GM23338 (cell line): ENCODE measurements around the gene WTIP. TPM values are rescaled to one million over a fixed set of nuclear protein-coding genes. Genes with fewer than 3 reads are reported as not detected.

Experiments used
- ATAC-seq: fragments of 200-7000 bp; cut with Tn5 transposase; 3 replicates; pipeline ENCODE4 v1.9.1; 2020
- DNase-seq: peaks from one replicate; pipeline ENCODE4 v3.0.0-alpha.2; 2015; ENCODE audit warnings: low spot score
- H2AFZ ChIP-seq: fragments of 200-600 bp; sonication (generic); 2 replicates; pipeline ENCODE4 v1.8.0; 2016; ENCODE audit warnings: antibody characterized with exemption, mild to moderate bottlenecking, moderate library complexity
- H3F3A ChIP-seq: fragments of 200-600 bp; sonication (generic); replicated peaks from 2 replicates; pipeline ENCODE4 v1.8.0; 2017; ENCODE audit warnings: antibody characterized with exemption, mixed run types, low read depth
- H3K27ac ChIP-seq: fragments of 200-600 bp; sonication (generic); 2 replicates; pipeline ENCODE4 v1.6.1; 2016; ENCODE audit warnings: low read depth
- H3K27me3 ChIP-seq: fragments of 200-600 bp; sonication (generic); 2 replicates; pipeline ENCODE4 v1.8.0; 2016; ENCODE audit warnings: mild to moderate bottlenecking, mixed run types, moderate library complexity; ENCODE audit not compliant: insufficient read depth
- H3K36me3 ChIP-seq: fragments of 200-600 bp; sonication (generic); 2 replicates; pipeline ENCODE4 v1.8.0; 2016; ENCODE audit warnings: mild to moderate bottlenecking; ENCODE audit not compliant: insufficient read depth
- H3K4me1 ChIP-seq: fragments of 200-600 bp; sonication (generic); 2 replicates; pipeline ENCODE4 v1.8.0; 2016; ENCODE audit warnings: mild to moderate bottlenecking, moderate library complexity; ENCODE audit not compliant: insufficient read depth
- H3K4me2 ChIP-seq: fragments of 200-600 bp; sonication (generic); 2 replicates; pipeline ENCODE4 v1.7.1; 2017; ENCODE audit warnings: mixed run types
- H3K4me3 ChIP-seq: fragments of 200-600 bp; sonication (generic); 2 replicates; pipeline ENCODE4 v1.6.1; 2016; ENCODE audit warnings: mixed run types
- H3K79me2 ChIP-seq: fragments of 200-600 bp; sonication (generic); replicated peaks from 2 replicates; pipeline ENCODE4 v1.8.0; 2017; ENCODE audit warnings: mild to moderate bottlenecking; ENCODE audit not compliant: insufficient read depth
- H3K9me2 ChIP-seq: fragments of 200-600 bp; sonication (generic); 2 replicates; pipeline ENCODE4 v1.8.0; 2017; ENCODE audit not compliant: insufficient read depth
- H4K20me1 ChIP-seq: fragments of 200-600 bp; sonication (generic); replicated peaks from 2 replicates; pipeline ENCODE4 v1.8.0; 2017; ENCODE audit warnings: mild to moderate bottlenecking; ENCODE audit not compliant: insufficient read depth
- H3K27ac Mint-ChIP-seq: 2 replicates; pipeline ENCODE4 v1.8.0; 2020; ENCODE audit warnings: inconsistent platforms, mild to moderate bottlenecking, moderate library complexity, mixed read lengths
- H3K27me3 Mint-ChIP-seq: 3 replicates; pipeline ENCODE4 v1.8.0; 2022; ENCODE audit warnings: low read depth, mild to moderate bottlenecking, moderate library complexity, mixed read lengths, inconsistent platforms; ENCODE audit not compliant: insufficient read depth, poor library complexity
- H3K36me3 Mint-ChIP-seq: 3 replicates; pipeline ENCODE4 v1.8.0; 2021; ENCODE audit warnings: low read depth, mild to moderate bottlenecking, inconsistent platforms, moderate library complexity, mixed read lengths
- H3K4me1 Mint-ChIP-seq: 3 replicates; pipeline ENCODE4 v1.8.0; 2020; ENCODE audit warnings: mild to moderate bottlenecking, inconsistent platforms, mixed read lengths
- H3K4me3 Mint-ChIP-seq: 3 replicates; pipeline ENCODE4 v1.8.0; 2021; ENCODE audit warnings: moderate library complexity, mild to moderate bottlenecking, inconsistent platforms, mixed read lengths
- H3K9me3 Mint-ChIP-seq: 3 replicates; pipeline ENCODE4 v1.8.0; 2020; ENCODE audit warnings: moderate library complexity, mild to moderate bottlenecking, inconsistent platforms, mixed read lengths
- CTCF ChIP-seq, 2 experiments: fragments of 200-600 bp in 1 of 2; sonication (generic) in 1 of 2; conservative IDR thresholded peaks; 2 replicates each; pipeline versions ENCODE4 v1.5.1 to v1.6.1; 2016 to 2017; ENCODE audit warnings: antibody characterized with exemption in 2 of 2, low read depth in 2 of 2, mild to moderate bottlenecking in 2 of 2, moderate library complexity in 1 of 2
- ETS1 ChIP-seq: IDR thresholded peaks from 2 replicates; pipeline ENCODE4 v1.6.1; 2016; ENCODE audit warnings: antibody characterized with exemption
- EZH2phosphoT487 ChIP-seq: fragments of 200-600 bp; sonication (generic); IDR thresholded peaks from one replicate; pipeline ENCODE4 v1.8.1; 2018; ENCODE audit warnings: antibody characterized with exemption; ENCODE audit not compliant: unreplicated experiment
- POLR2AphosphoS5 ChIP-seq: IDR thresholded peaks from 2 replicates; pipeline ENCODE4 v1.6.1; 2016; ENCODE audit warnings: antibody characterized with exemption, low read depth
- STAT1 ChIP-seq: IDR thresholded peaks from one replicate; pipeline ENCODE4 v1.6.1; 2016; ENCODE audit warnings: antibody characterized with exemption; ENCODE audit not compliant: unreplicated experiment
- ZNF114 ChIP-seq: fragments of 250-450 bp; sonication (Bioruptor Pico); IDR thresholded peaks from 2 replicates; pipeline ENCODE4 v1.5.0; 2020; ENCODE audit warnings: mild to moderate bottlenecking, moderate library complexity
- ZNF331 ChIP-seq: fragments of 250-450 bp; sonication (Bioruptor Pico); IDR thresholded peaks from 2 replicates; pipeline ENCODE4 v1.5.0; 2020; ENCODE audit warnings: low read depth, mild to moderate bottlenecking, moderate library complexity
- ZNF462 ChIP-seq: fragments of 250-450 bp; sonication (Bioruptor Pico); IDR thresholded peaks from 2 replicates; pipeline ENCODE4 v1.5.0; 2020; ENCODE audit warnings: mild to moderate bottlenecking, moderate library complexity
- polyA plus RNA-seq: library from polyadenylated mRNA; unstranded; fragments of >200 nt; fragmentation: Nextera tagmentation; extraction: Ambion mirVana; gene quantifications from 2 replicates; pipeline ENCODE4 v1.2.1, GENCODE V29; 2016
- total RNA-seq: library from RNA; depleted of rRNA; stranded (reverse); fragments of >200 nt; shearing (Covaris generic); gene quantifications from 2 replicates; pipeline ENCODE4 v1.2.3, GENCODE V29; 2014

The WTIP gene
- total and polyA plus RNA-seq, 2 experiments from 2014 or later = 0.47 to 8.9 TPM

GRCh38 chr19:34507414-34508067 is 26.0 kb downstream of the WTIP start (continued):
- TF ChIP-seq ZNF462 (CRISPR knock-in tag) (no peak), EZH2phosphoT487 (no peak)

GRCh38 chr19:34508540-34508939 is 27.0 kb downstream of the WTIP start:
- no peak overlapping the region for H2AFZ ChIP-seq
- H3K79me2 ChIP-seq = no peaks in the 10 kb centered on the region
- H3K36me3 Mint-ChIP-seq = 0 out of 3 replicates have a peak, but pooled peaks cover 8% of the 10 kb centered on the region
- no peaks in the 10 kb centered on the region for H3K27me3 ChIP-seq
- H3K36me3 ChIP-seq = no peaks in the 10 kb centered on the region
- H3K9me2 ChIP-seq = no peaks in the 10 kb centered on the region
- DNase-seq (peak; percentile 22), ATAC-seq (peak; percentile 39)
- H3F3A ChIP-seq = no peaks in the 10 kb centered on the region
- no peak overlapping the region for H3K4me2 ChIP-seq
- H3K27ac ChIP-seq = no peak overlapping the region
- no peaks in the 10 kb centered on the region for H4K20me1 ChIP-seq
- H3K4me1 ChIP-seq = no peaks in the 10 kb centered on the region
- peaks cover 10% of the 10 kb centered on the region for H3K27me3 Mint-ChIP-seq
- H3K4me3 ChIP-seq = no peak overlapping the region
- no peak overlapping the region for H3K4me3 Mint-ChIP-seq
- H3K27ac Mint-ChIP-seq = no peak overlapping the region
- peaks cover 34% of the 10 kb centered on the region for H3K9me3 Mint-ChIP-seq
- no peaks in the 10 kb centered on the region for H3K4me1 Mint-ChIP-seq
- TF ChIP-seq EZH2phosphoT487 (no peak), POLR2AphosphoS5 (no peak), ZNF114 (CRISPR knock-in tag) (no peak), STAT1 (no peak), CTCF (conservative IDR thresholded peaks at IDR 0.05; ENCODE audit: low read depth in 2 of 2) (no peak), ZNF331 (CRISPR knock-in tag) (no peak), ETS1 (no peak)
